ENCODE data around the gene EPHB1. TPM values are rescaled to one million over a fixed set of nuclear protein-coding genes. Genes with fewer than 3 reads are reported as not detected.

Gene EPHB1
- total RNA-seq, 1 experiment from 2014 or later = 0.11 TPM

- no peaks in the 10 kb centered on the region for H3K36me3 ChIP-seq (ENCODE audit: insufficient read depth, low read length, poor library complexity, severe bottlenecking)
- TF ChIP-seq CTCF (conservative IDR thresholded peaks at IDR 0.05; ENCODE audit: low read depth, low read length) = no peak
- TF ChIP-seq EZH2 (IDR thresholded peaks at IDR 0.05; ENCODE audit: borderline replicate concordance, low read depth, low read length, poor library complexity, severe bottlenecking) = no peak
- no peak for DNase-seq (ENCODE audit: low spot score)
- H3K4me3 ChIP-seq (ENCODE audit: low read depth, low read length, poor library complexity, severe bottlenecking) = no peak overlapping the region
- POLR2A ChIA-PET (ENCODE audit: low non-redundant PET) = no interaction called here
- H3K4me1 ChIP-seq (ENCODE audit: insufficient read depth, low read length, poor library complexity, severe bottlenecking) = no peaks in the 10 kb centered on the region
- peaks cover 15% of the 10 kb centered on the region for H3K27me3 ChIP-seq (replicated peaks; ENCODE audit: insufficient read depth, low read depth, low read length, poor library complexity)
- no TSS peak for BruUV-seq (replicated peaks)
- CTCF ChIA-PET = no interaction called here
- H3K27ac ChIP-seq (ENCODE audit: low read depth, low read length, poor library complexity, severe bottlenecking) = no peak overlapping the region
- intact Hi-C loops (cut with micrococcal nuclease; ENCODE audit: unreplicated experiment) = loop anchor here (5.0 kb wide), 1 partner anchor 149 kb away; no protein-coding TSS in a partner anchor
- H3K9me3 ChIP-seq (ENCODE audit: low read depth, low read length, poor library complexity, severe bottlenecking) = no peaks in the 10 kb centered on the region
These were observed 353.4 kb downstream of the EPHB1 start for GRCh38 chr3:135148398-135149020.

GRCh38 chr3:135149707-135150681 is 354.9 kb downstream of the EPHB1 start:
- intact Hi-C loops (cut with micrococcal nuclease; ENCODE audit: unreplicated experiment) = loop anchor here (5.0 kb wide), 1 partner anchor 147 kb away; no protein-coding TSS in a partner anchor
- POLR2A ChIA-PET (ENCODE audit: low non-redundant PET) = no interaction called here
- no TSS peak for BruUV-seq (replicated peaks)
- DNase-seq (ENCODE audit: low spot score) = no peak
- TF ChIP-seq EZH2 (IDR thresholded peaks at IDR 0.05; ENCODE audit: borderline replicate concordance, low read depth, low read length, poor library complexity, severe bottlenecking) (no peak), CTCF (conservative IDR thresholded peaks at IDR 0.05; ENCODE audit: low read depth, low read length) (no peak)
- H3K4me1 ChIP-seq (ENCODE audit: insufficient read depth, low read length, poor library complexity, severe bottlenecking) = no peaks in the 10 kb centered on the region
- H3K4me3 ChIP-seq (ENCODE audit: low read depth, low read length, poor library complexity, severe bottlenecking) = no peak overlapping the region
- H3K36me3 ChIP-seq (ENCODE audit: insufficient read depth, low read length, poor library complexity, severe bottlenecking) = no peaks in the 10 kb centered on the region
- no peak overlapping the region for H3K27ac ChIP-seq (ENCODE audit: low read depth, low read length, poor library complexity, severe bottlenecking)
- peaks cover 15% of the 10 kb centered on the region for H3K27me3 ChIP-seq (replicated peaks; ENCODE audit: insufficient read depth, low read depth, low read length, poor library complexity)
- H3K9me3 ChIP-seq (ENCODE audit: low read depth, low read length, poor library complexity, severe bottlenecking) = no peaks in the 10 kb centered on the region
- CTCF ChIA-PET = no interaction called here

GRCh38 chr3:135154186-135154585 is 359.1 kb downstream of the EPHB1 start:
- no peak for DNase-seq (ENCODE audit: low spot score)
- CTCF ChIA-PET = no interaction called here

More at GRCh38 chr3:135154186-135154585, 359.1 kb downstream of the EPHB1 start:
- H3K27me3 ChIP-seq (replicated peaks; ENCODE audit: insufficient read depth, low read depth, low read length, poor library complexity) = peaks cover 2% of the 10 kb centered on the region
- BruUV-seq (replicated peaks) = no TSS peak
- intact Hi-C loops (cut with micrococcal nuclease; ENCODE audit: unreplicated experiment) = no loop called here
- POLR2A ChIA-PET (ENCODE audit: low non-redundant PET) = no interaction called here
- no peaks in the 10 kb centered on the region for H3K36me3 ChIP-seq (ENCODE audit: insufficient read depth, low read length, poor library complexity, severe bottlenecking)
- no peak overlapping the region for H3K27ac ChIP-seq (ENCODE audit: low read depth, low read length, poor library complexity, severe bottlenecking)
- H3K4me3 ChIP-seq (ENCODE audit: low read depth, low read length, poor library complexity, severe bottlenecking) = no peak overlapping the region
- H3K9me3 ChIP-seq (ENCODE audit: low read depth, low read length, poor library complexity, severe bottlenecking) = no peaks in the 10 kb centered on the region
- H3K4me1 ChIP-seq (ENCODE audit: insufficient read depth, low read length, poor library complexity, severe bottlenecking) = no peaks in the 10 kb centered on the region
- TF ChIP-seq EZH2 (IDR thresholded peaks at IDR 0.05; ENCODE audit: borderline replicate concordance, low read depth, low read length, poor library complexity, severe bottlenecking) (no peak), CTCF (conservative IDR thresholded peaks at IDR 0.05; ENCODE audit: low read depth, low read length) (no peak)

All from A673 (cell line).